HCT116 (cell line): ENCODE results near the gene TCOF1. TPM values are rescaled to one million over a fixed set of nuclear protein-coding genes. Genes with fewer than 3 reads are reported as not detected.

Experiments used
- ATAC-seq: fragments of 200-7000 bp; cut with Tn5 transposase; 2 replicates; pipeline ENCODE4 v1.9.1; 2020; ENCODE audit warnings: mild to moderate bottlenecking, moderate library complexity
- BruUV-seq: library from RNA; stranded (reverse); fragments of 400-500 nt; replicated peaks from 2 replicates; lab custom pipeline; 2021; lab: Mats Ljungman, UMichigan
- CTCF ChIA-PET: fragments of 300-600 bp; sonication (Branson Sonifier 250); formaldehyde crosslinking; loops from one replicate; lab custom pipeline; 2021; ENCODE audit warnings: antibody characterized with exemption; lab: Charles Lee
- POLR2A ChIA-PET: fragments of 300-600, 350-600 bp; sonication (Branson Sonifier 250); formaldehyde crosslinking; loops from one replicate; lab custom pipeline; 2021; ENCODE audit warnings: antibody characterized with exemption; lab: Charles Lee
- RAD21 ChIA-PET, 2 experiments: fragments of 300-600 bp; sonication (Branson Sonifier 250); formaldehyde crosslinking; loops; one replicate each; lab custom pipeline; 2023; ENCODE audit warnings: low total read pairs in 2 of 2; ENCODE audit not compliant: uncharacterized antibody in 2 of 2, unreplicated experiment in 2 of 2, low non-redundant PET in 1 of 2; lab: Charles Lee
- DNase-seq: peaks from one replicate; pipeline ENCODE4 v3.0.0-alpha.2; 2010; ENCODE audit warnings: low read depth, low spot score
- H2AFZ ChIP-seq: fragments of 200-600 bp; shearing (Covaris generic), sonication (generic); 2 replicates; pipeline ENCODE4 v1.6.1; 2017; ENCODE audit warnings: low read depth, mixed run types, mixed read lengths, antibody characterized with exemption, low read length; ENCODE audit not compliant: poor library complexity, severe bottlenecking
- H3K27ac ChIP-seq: 2 replicates; pipeline ENCODE4 v1.5.1; 2012; ENCODE audit warnings: low read depth, low read length
- H3K27me3 ChIP-seq: fragments of 200-600 bp; sonication (generic); 2 replicates; pipeline ENCODE4 v1.6.1; 2016; ENCODE audit warnings: mixed run types, low read length, mixed read lengths; ENCODE audit not compliant: insufficient read depth
- H3K36me3 ChIP-seq, 2 experiments: fragments of 200-500 bp in 1 of 2; fragments of 200-600 bp in 1 of 2; sonication (Bioruptor generic) in 1 of 2; sonication (generic) in 1 of 2; 2 replicates each; pipeline versions ENCODE4 v1.5.1 to v1.6.1; 2014 to 2016; ENCODE audit warnings: low read length in 2 of 2, inconsistent platforms in 1 of 2, mixed read lengths in 1 of 2, mixed run types in 1 of 2; ENCODE audit not compliant: insufficient read depth in 2 of 2, control insufficient read depth in 1 of 2
- H3K4me1 ChIP-seq, 2 experiments: fragments of 200-600 bp in 1 of 2; sonication (generic) in 1 of 2; 2 replicates each; pipeline versions ENCODE4 v1.5.1 to v1.6.1; 2012 to 2017; ENCODE audit warnings: low read length in 2 of 2, inconsistent platforms in 1 of 2, mild to moderate bottlenecking in 1 of 2, mixed read lengths in 1 of 2, mixed run types in 1 of 2, moderate library complexity in 1 of 2; ENCODE audit not compliant: insufficient read depth in 2 of 2, control insufficient read depth in 1 of 2
- H3K4me2 ChIP-seq: fragments of 200-600 bp; sonication (generic); 2 replicates; pipeline ENCODE4 v1.6.1; 2017; ENCODE audit warnings: mixed run types, low read length, mixed read lengths
- H3K4me3 ChIP-seq, 2 experiments: fragments of 200-600 bp in 1 of 2; sonication (generic) in 1 of 2; replicated peaks in 1 of 2; 2 replicates each; pipeline ENCODE4 v1.5.1; 2011 to 2016; ENCODE audit warnings: low read length in 2 of 2, control low read depth in 1 of 2, low read depth in 1 of 2, mild to moderate bottlenecking in 1 of 2, mixed read lengths in 1 of 2, mixed run types in 1 of 2
- H3K79me2 ChIP-seq: fragments of 200-600 bp; sonication (generic); 2 replicates; pipeline ENCODE4 v1.6.1; 2017; ENCODE audit warnings: mild to moderate bottlenecking, mixed run types, low read length, moderate library complexity, mixed read lengths; ENCODE audit not compliant: insufficient read depth
- H3K9ac ChIP-seq: fragments of 200-600 bp; sonication (generic); 2 replicates; pipeline ENCODE4 v1.6.1; 2016; ENCODE audit warnings: low read length, mixed read lengths
- H3K9me2 ChIP-seq: fragments of 200-600 bp; sonication (generic), shearing (Covaris generic); 2 replicates; pipeline ENCODE4 v1.6.1; 2017; ENCODE audit warnings: mixed run types, mild to moderate bottlenecking, moderate library complexity; ENCODE audit not compliant: insufficient read depth
- H3K9me3 ChIP-seq, 2 experiments: fragments of 200-500 bp in 1 of 2; fragments of 200-600 bp in 1 of 2; sonication (Bioruptor generic) in 1 of 2; sonication (generic) in 1 of 2; 2 replicates each; pipeline ENCODE4 v1.6.1; 2014 to 2017; ENCODE audit warnings: low read length in 2 of 2, mixed read lengths in 2 of 2, inconsistent platforms in 1 of 2, low read depth in 1 of 2, mild to moderate bottlenecking in 1 of 2, mixed run types in 1 of 2, moderate library complexity in 1 of 2; ENCODE audit not compliant: control insufficient read depth in 1 of 2, insufficient read depth in 1 of 2
- H4K20me1 ChIP-seq: fragments of 200-600 bp; sonication (generic), shearing (Covaris generic); 2 replicates; pipeline ENCODE4 v1.6.1; 2017; ENCODE audit warnings: mixed run types, mild to moderate bottlenecking, moderate library complexity; ENCODE audit not compliant: insufficient read depth
- ATF3 ChIP-seq: IDR thresholded peaks from 2 replicates; pipeline ENCODE4 v1.6.1; 2012
- CBX3 ChIP-seq: IDR thresholded peaks from 2 replicates; pipeline ENCODE4 v1.6.1; 2012; ENCODE audit warnings: low read depth
- CEBPB ChIP-seq: IDR thresholded peaks from 2 replicates; pipeline ENCODE4 v1.6.1; 2012; ENCODE audit warnings: low read depth
- CTCF ChIP-seq, 3 experiments: fragments of 200-600 bp in 1 of 3; sonication (generic) in 1 of 3; IDR thresholded peaks in 2 of 3; conservative IDR thresholded peaks in 1 of 3; 2 replicates each; pipeline ENCODE4 v1.5.1; 2012 to 2017; ENCODE audit warnings: low read depth in 2 of 3, low read length in 2 of 3, antibody characterized with exemption in 1 of 3, borderline replicate concordance in 1 of 3, control low read depth in 1 of 3, mild to moderate bottlenecking in 1 of 3, mixed read lengths in 1 of 3, mixed run types in 1 of 3, moderate library complexity in 1 of 3; ENCODE audit not compliant: insufficient read depth in 1 of 3
- ELF1 ChIP-seq: IDR thresholded peaks from 2 replicates; pipeline ENCODE4 v1.6.1; 2012; ENCODE audit warnings: low read depth, borderline replicate concordance
- EZH2phosphoT487 ChIP-seq: fragments of 200-600 bp; IDR thresholded peaks from 2 replicates; pipeline ENCODE4 v1.6.1; 2018; ENCODE audit warnings: antibody characterized with exemption, borderline replicate concordance
- MAX ChIP-seq: IDR thresholded peaks from 2 replicates; pipeline ENCODE4 v1.6.1; 2012
- RAD21 ChIP-seq: IDR thresholded peaks from 2 replicates; pipeline ENCODE4 v1.6.1; 2012; ENCODE audit warnings: low read depth, mild to moderate bottlenecking
- REST ChIP-seq: IDR thresholded peaks from 2 replicates; pipeline ENCODE4 v1.6.1; 2012; ENCODE audit warnings: low read depth
- SIN3A ChIP-seq: IDR thresholded peaks from 2 replicates; pipeline ENCODE4 v1.6.1; 2012; ENCODE audit warnings: low read depth
- SP1 ChIP-seq: IDR thresholded peaks from 2 replicates; pipeline ENCODE4 v1.6.1; 2012; ENCODE audit warnings: low read depth
- SRF ChIP-seq: IDR thresholded peaks from 2 replicates; pipeline ENCODE4 v1.6.1; 2012; ENCODE audit warnings: low read depth
- TCF7L2 ChIP-seq: IDR thresholded peaks from 2 replicates; pipeline ENCODE4 v1.7.0; 2011; ENCODE audit warnings: borderline replicate concordance, inconsistent platforms; ENCODE audit not compliant: insufficient read depth, insufficient read length; ENCODE audit errors: extremely low read depth
- YY1 ChIP-seq: IDR thresholded peaks from 2 replicates; pipeline ENCODE4 v1.6.1; 2011; ENCODE audit warnings: low read length, low read depth, moderate library complexity, mild to moderate bottlenecking; ENCODE audit not compliant: insufficient replicate concordance; ENCODE audit errors: extremely low read depth
- ZBTB33 ChIP-seq: IDR thresholded peaks from 2 replicates; pipeline ENCODE4 v1.6.1; 2011; ENCODE audit warnings: mild to moderate bottlenecking, low read length, moderate library complexity; ENCODE audit not compliant: insufficient replicate concordance; ENCODE audit errors: extremely low read depth
- ZFX ChIP-seq: fragments of 450-650 bp; IDR thresholded peaks from 2 replicates; pipeline ENCODE4 v1.6.1; 2017
- intact Hi-C: fragments of 100-400 bp; cut with micrococcal nuclease; formaldehyde crosslinking; loops from 2 replicates; pipeline ENCODE4 v1.10.0; 2022
- total RNA-seq: library from RNA; stranded (reverse); gene quantifications from one replicate; pipeline ENCODE4 v1.2.1, GENCODE V29; 2021; ENCODE audit not compliant: unreplicated experiment

Gene TCOF1
- total RNA-seq, 1 experiment from 2014 or later: 94.7 TPM

GRCh38 chr5:150444770-150445169, 87.3 kb downstream of the TCOF1 start (continued):
- TF ChIP-seq ATF3: no peak

- H3K4me3 ChIP-seq: no peak overlapping the region
- peaks cover 51% of the 10 kb centered on the region for H3K79me2 ChIP-seq
- intact Hi-C loops: no loop called here
- POLR2A ChIA-PET: no interaction called here
- peaks cover 3 to 39% of the 10 kb centered on the region in 2 experiments; a peak in 3 of 4 replicates for H3K4me1 ChIP-seq
- H3K9me2 ChIP-seq: no peaks in the 10 kb centered on the region
- H3K27me3 ChIP-seq: no peaks in the 10 kb centered on the region
- no peak overlapping the region for H2AFZ ChIP-seq
- H3K9ac ChIP-seq: no peak overlapping the region
- no peaks in the 10 kb centered on the region for H3K9me3 ChIP-seq
- H4K20me1 ChIP-seq: peaks cover 26% of the 10 kb centered on the region; the same call in 1 of the 2 replicates
- CTCF ChIA-PET: no interaction called here
- no peak for TF ChIP-seq TCF7L2
- TF ChIP-seq CTCF (IDR thresholded peaks at IDR 0.05 in 2 of 3, conservative IDR thresholded peaks at IDR 0.05 in 1 of 3; ENCODE audit: borderline replicate concordance in 1 of 3, insufficient read depth in 1 of 3, low read depth in 2 of 3, low read length in 2 of 3): no peak
- TF ChIP-seq SRF: no peak
- TF ChIP-seq EZH2phosphoT487: no peak
- TF ChIP-seq RAD21: no peak
- TF ChIP-seq ZFX: no peak
- TF ChIP-seq ZBTB33: no peak
- TF ChIP-seq CBX3: no peak
- TF ChIP-seq ELF1: no peak
- TF ChIP-seq MAX: no peak
- TF ChIP-seq CEBPB: no peak
- TF ChIP-seq YY1: no peak
- no peak for TF ChIP-seq SP1
- no peak for TF ChIP-seq REST
- no peak for TF ChIP-seq SIN3A
- H3K4me2 ChIP-seq: no peak overlapping the region
- peaks cover 36 to 61% of the 10 kb centered on the region in 2 experiments for H3K36me3 ChIP-seq
- no TSS peak for BruUV-seq
- DNase-seq: no peak
- no peak for ATAC-seq
- RAD21 ChIA-PET: no interaction called here
- no peak overlapping the region for H3K27ac ChIP-seq
Measured at GRCh38 chr5:150446088-150446487, 88.6 kb downstream of the TCOF1 start.
